K562 (cell line): ENCODE measurements around the gene GOLGB1. TPM values are rescaled to one million over a fixed set of nuclear protein-coding genes. Genes with fewer than 3 reads are reported as not detected.

Experiments
- ATAC-seq: fragments of 200-7000 bp; cut with Tn5 transposase; 3 replicates; pipeline ENCODE4 v1.9.1; 2020; ENCODE audit warnings: moderate library complexity
- BruUV-seq: library from RNA; stranded (reverse); fragments of 400-500 nt; replicated peaks from 2 replicates; lab custom pipeline; 2021; lab: Mats Ljungman, UMichigan
- CTCF ChIA-PET: fragments of 300-600 bp; formaldehyde crosslinking; extraction: SDS; loops from one replicate; lab custom pipeline; 2021; ENCODE audit warnings: low intra/inter-chr PET ratio; lab: Yijun Ruan, JAX
- POLR2A ChIA-PET: fragments of 300-600, 350-650 bp; sonication (Branson Sonifier 250); formaldehyde crosslinking; extraction: SDS; loops from one replicate; lab custom pipeline; 2021; ENCODE audit warnings: antibody characterized with exemption, inconsistent platforms; lab: Yijun Ruan, JAX
- DNase-seq, 4 experiments: peaks; one replicate each; pipeline versions ENCODE4 v3.0.0 to v3.0.0-alpha.2; 2011 to 2018; ENCODE audit warnings: low spot score in 3 of 4, mixed read lengths in 3 of 4; ENCODE audit errors: extremely low read depth in 1 of 4
- FAIRE-seq: peaks from 2 replicates; lab custom pipeline; 2011; peaks lifted over from hg19 to GRCh38; lab: Jason Lieb, UNC
- H2AFZ ChIP-seq: 2 replicates; pipeline ENCODE4 v1.6.0; 2011; ENCODE audit warnings: low read depth, low read length, control low read depth, inconsistent platforms
- H3K27ac ChIP-seq: fragments of 200-600 bp; 3 replicates; pipeline ENCODE4 v1.8.0; 2011; ENCODE audit warnings: low read depth, mild to moderate bottlenecking, control low read depth, inconsistent platforms, low read length, moderate library complexity, mixed read lengths; ENCODE audit errors: extremely low read depth
- H3K27me3 ChIP-seq, 2 experiments: fragments of 300-600 bp in 1 of 2; 2 replicates in 1 of 2; 3 replicates in 1 of 2; pipeline versions ENCODE4 v1.6.0 to v1.8.0; 2011; ENCODE audit warnings: inconsistent platforms in 2 of 2, low read length in 2 of 2, mild to moderate bottlenecking in 1 of 2, mixed read lengths in 1 of 2, moderate library complexity in 1 of 2; ENCODE audit not compliant: control insufficient read depth in 2 of 2, insufficient read depth in 2 of 2
- H3K36me3 ChIP-seq: fragments of 300-600 bp; 3 replicates; pipeline ENCODE4 v1.8.0; 2011; ENCODE audit warnings: mild to moderate bottlenecking, low read length, inconsistent platforms; ENCODE audit not compliant: control insufficient read depth, insufficient read depth
- H3K4me1 ChIP-seq, 2 experiments: fragments of 200-600 bp in 1 of 2; replicated peaks in 1 of 2; 2 replicates in 1 of 2; 3 replicates in 1 of 2; pipeline versions ENCODE4 v1.5.1 to v1.8.0; 2011; ENCODE audit warnings: inconsistent platforms in 2 of 2, low read length in 2 of 2, mild to moderate bottlenecking in 1 of 2, mixed read lengths in 1 of 2, moderate library complexity in 1 of 2; ENCODE audit not compliant: control insufficient read depth in 2 of 2, insufficient read depth in 2 of 2
- H3K4me2 ChIP-seq: 2 replicates; pipeline ENCODE4 v1.6.1; 2011; ENCODE audit warnings: low read length, control low read depth, inconsistent platforms, mixed read lengths; ENCODE audit not compliant: insufficient read depth
- H3K4me3 ChIP-seq: fragments of 200-600 bp; sonication (generic), shearing (Covaris generic); 2 replicates; pipeline ENCODE4 v1.5.1; 2016; ENCODE audit warnings: control low read depth, inconsistent platforms
- H3K79me2 ChIP-seq: fragments of 200-600 bp; 3 replicates; pipeline ENCODE4 v1.8.0; 2011; ENCODE audit warnings: low read length, inconsistent platforms; ENCODE audit not compliant: control insufficient read depth, insufficient read depth
- H3K9ac ChIP-seq, 2 experiments: 2 replicates each; pipeline versions ENCODE4 v1.6.0 to v1.6.1; 2011; ENCODE audit warnings: low read depth in 2 of 2, low read length in 2 of 2, control low read depth in 1 of 2, inconsistent platforms in 1 of 2, mild to moderate bottlenecking in 1 of 2, mixed read lengths in 1 of 2; ENCODE audit not compliant: insufficient read depth in 1 of 2
- H3K9me1 ChIP-seq: one replicate; pipeline ENCODE4 v1.6.0; 2011; ENCODE audit warnings: inconsistent platforms, mild to moderate bottlenecking, low read length, moderate library complexity; ENCODE audit not compliant: control insufficient read depth, insufficient read depth
- H3K9me3 ChIP-seq: replicated peaks from 2 replicates; pipeline ENCODE4 v1.5.1; 2011; ENCODE audit warnings: low read depth, low read length, inconsistent platforms; ENCODE audit not compliant: control insufficient read depth, insufficient read depth
- H4K20me1 ChIP-seq: replicated peaks from 2 replicates; pipeline ENCODE4 v1.6.1; 2011; ENCODE audit warnings: low read length, inconsistent platforms, mixed read lengths; ENCODE audit not compliant: control insufficient read depth, insufficient read depth
- BACH1 ChIP-seq: fragments of 200-800 bp; sonication (Bioruptor generic); IDR thresholded peaks from 2 replicates; pipeline ENCODE4 v1.6.1; 2016; ENCODE audit warnings: missing genetic modification characterization, missing compliant biosample characterization
- ERF ChIP-seq: fragments of 450-650 bp; formaldehyde crosslinking; IDR thresholded peaks from 2 replicates; pipeline ENCODE4 v1.4.0; 2020; ENCODE audit warnings: mild to moderate bottlenecking, mixed read lengths
- ESRRA ChIP-seq: fragments of 450-650 bp; IDR thresholded peaks from 2 replicates; pipeline ENCODE4 v1.6.1; 2014; ENCODE audit warnings: low read depth, mild to moderate bottlenecking, moderate library complexity, borderline replicate concordance
- HNRNPL ChIP-seq: fragments of 200-400 bp; formaldehyde crosslinking; IDR thresholded peaks from 2 replicates; pipeline ENCODE4 v1.6.1; 2017; ENCODE audit warnings: low read depth, mild to moderate bottlenecking, low read length
- HNRNPLL ChIP-seq: fragments of 200-400 bp; formaldehyde crosslinking; IDR thresholded peaks from 2 replicates; pipeline ENCODE4 v1.6.1; 2017; ENCODE audit warnings: low read length, low read depth, mild to moderate bottlenecking; ENCODE audit not compliant: poor library complexity, severe bottlenecking
- KLF10 ChIP-seq: fragments of 250-450 bp; sonication (Bioruptor Pico); IDR thresholded peaks from 2 replicates; pipeline ENCODE4 v1.6.1; 2021; ENCODE audit warnings: matching md5 sums
- MAFF ChIP-seq: IDR thresholded peaks from 2 replicates; pipeline ENCODE4 v1.6.1; 2012; ENCODE audit warnings: low read length, improper control_type of control experiment
- MECOM ChIP-seq: fragments of 250-450 bp; sonication (Bioruptor Pico); IDR thresholded peaks from 2 replicates; pipeline ENCODE4 v1.8.0; 2022; ENCODE audit warnings: inconsistent platforms
- PCBP1 ChIP-seq: fragments of 200-400 bp; formaldehyde crosslinking; IDR thresholded peaks from 2 replicates; pipeline ENCODE4 v1.6.1; 2018; ENCODE audit warnings: mild to moderate bottlenecking, low read depth, low read length; ENCODE audit not compliant: poor library complexity, severe bottlenecking
- POLR2G ChIP-seq: fragments of 200-400 bp; formaldehyde crosslinking; IDR thresholded peaks from 2 replicates; pipeline ENCODE4 v1.6.1; 2017; ENCODE audit warnings: low read depth, mild to moderate bottlenecking, antibody characterized with exemption, low read length, moderate library complexity
- RBM39 ChIP-seq: fragments of 200-400 bp; formaldehyde crosslinking; optimal IDR thresholded peaks from 2 replicates; pipeline ENCODE3; 2018; ENCODE audit warnings: low read depth, low read length
- SMARCC2 ChIP-seq: fragments of 450-650 bp; IDR thresholded peaks from 2 replicates; pipeline ENCODE4 v1.6.1; 2017; ENCODE audit warnings: antibody characterized with exemption, moderate library complexity, mild to moderate bottlenecking, low read depth
- TEAD2 ChIP-seq: fragments of 450-650 bp; IDR thresholded peaks from 2 replicates; pipeline ENCODE4 v1.6.1; 2016; ENCODE audit warnings: missing genetic modification characterization, control low read depth, missing compliant biosample characterization
- XRCC4 ChIP-seq: IDR thresholded peaks from one replicate; pipeline ENCODE4 v1.6.1; 2011; ENCODE audit not compliant: insufficient read depth, insufficient read length; ENCODE audit errors: extremely low read depth
- ZC3H8 ChIP-seq: fragments of 450-650 bp; IDR thresholded peaks from 2 replicates; pipeline ENCODE4 v1.6.1; 2017
- ZNF785 ChIP-seq: fragments of 250-450 bp; sonication (Bioruptor Pico); IDR thresholded peaks from 2 replicates; pipeline ENCODE4 v1.4.0; 2020; ENCODE audit warnings: mild to moderate bottlenecking
- in situ Hi-C: fragments of 300-500 bp; cut with MboI; formaldehyde crosslinking; loops from 4 replicates; pipeline ENCODE4 v1.15.0; 2018; ENCODE audit warnings: inconsistent platforms, mixed read lengths
- intact Hi-C: fragments of 100-400 bp; cut with micrococcal nuclease; formaldehyde crosslinking; loops from 2 replicates; pipeline ENCODE4 v1.14.2; 2022
- polyA plus RNA-seq, 8 experiments: library from polyadenylated mRNA; depleted of rRNA in 4 of 8; stranded (reverse) in 5 of 8; unstranded in 3 of 8; fragments of >200 nt; fragmentation: Nextera tagmentation in 2 of 8; fragmentation: Illumina TruSeq in 1 of 8; extraction: Ambion mirVana in 2 of 8; extraction: Trizol in 1 of 8; gene quantifications; 2 replicates each; pipeline versions ENCODE4 v1.2.1 to v1.2.3, GENCODE V29; 2011 to 2014; ENCODE audit warnings: inconsistent platforms in 1 of 8, missing spikeins in 1 of 8
- total RNA-seq, 7 experiments: library from RNA; depleted of rRNA in 6 of 7; stranded (reverse); fragments of >200 nt in 6 of 7; fragmentation: Illumina TruSeq in 2 of 7; extraction: Trizol in 2 of 7; gene quantifications; 2 replicates each; pipeline versions ENCODE4 v1.2.1 to v1.2.3, GENCODE V29; 2011 to 2021; ENCODE audit warnings: low replicate concordance in 1 of 7
- TF ChIP-seq, protein P1 (sequence below): IDR thresholded peaks from 2 replicates; pipeline ENCODE4 v1.6.1; 2014; ENCODE audit warnings: antibody characterized with exemption
- TF ChIP-seq, protein P2 (sequence below): fragments of 250-450 bp; sonication (Bioruptor Pico); IDR thresholded peaks from 2 replicates; pipeline ENCODE4 v1.9.0; 2021; ENCODE audit warnings: mild to moderate bottlenecking, inconsistent platforms
- TF ChIP-seq, protein P3 (sequence below): fragments of 250-450 bp; sonication (Bioruptor Pico); IDR thresholded peaks from 2 replicates; pipeline ENCODE4 v1.8.0; 2022; ENCODE audit warnings: moderate library complexity, mild to moderate bottlenecking, inconsistent platforms

The GOLGB1 gene
- total and polyA plus RNA-seq, 9 of the 15 experiments (the other 6 are each of a cell fraction or from before 2014, with no cell fraction given), result 4.0 to 16.3 (median 9.7) TPM

DNA sequence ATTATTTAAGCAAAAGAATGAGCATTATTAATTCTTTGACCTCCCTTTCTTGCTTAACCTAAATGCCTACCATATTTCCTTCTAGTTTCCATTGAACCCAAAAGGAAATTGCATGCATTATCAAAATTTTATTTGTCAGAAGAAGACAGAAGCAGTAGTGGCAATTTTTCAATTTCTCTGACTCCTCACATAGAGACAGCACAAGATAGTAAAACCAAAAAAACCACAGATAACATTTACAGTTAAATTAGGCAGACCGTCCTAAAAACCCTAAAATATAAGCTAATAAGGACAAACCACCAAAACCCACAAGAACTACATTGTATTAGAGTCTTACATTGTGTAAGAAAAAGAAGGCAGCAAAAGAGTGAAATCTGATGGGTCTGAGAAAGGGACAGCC lies 27.1 kb downstream of the GOLGB1 start (continued):
- TF ChIP-seq KLF10 (no peak), HNRNPL (no peak)
- TF ChIP-seq, protein P1, sequence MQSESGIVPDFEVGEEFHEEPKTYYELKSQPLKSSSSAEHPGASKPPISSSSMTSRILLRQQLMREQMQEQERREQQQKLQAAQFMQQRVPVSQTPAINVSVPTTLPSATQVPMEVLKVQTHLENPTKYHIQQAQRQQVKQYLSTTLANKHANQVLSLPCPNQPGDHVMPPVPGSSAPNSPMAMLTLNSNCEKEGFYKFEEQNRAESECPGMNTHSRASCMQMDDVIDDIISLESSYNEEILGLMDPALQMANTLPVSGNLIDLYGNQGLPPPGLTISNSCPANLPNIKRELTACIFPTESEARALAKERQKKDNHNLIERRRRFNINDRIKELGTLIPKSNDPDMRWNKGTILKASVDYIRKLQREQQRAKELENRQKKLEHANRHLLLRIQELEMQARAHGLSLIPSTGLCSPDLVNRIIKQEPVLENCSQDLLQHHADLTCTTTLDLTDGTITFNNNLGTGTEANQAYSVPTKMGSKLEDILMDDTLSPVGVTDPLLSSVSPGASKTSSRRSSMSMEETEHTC, result no peak

DNA sequence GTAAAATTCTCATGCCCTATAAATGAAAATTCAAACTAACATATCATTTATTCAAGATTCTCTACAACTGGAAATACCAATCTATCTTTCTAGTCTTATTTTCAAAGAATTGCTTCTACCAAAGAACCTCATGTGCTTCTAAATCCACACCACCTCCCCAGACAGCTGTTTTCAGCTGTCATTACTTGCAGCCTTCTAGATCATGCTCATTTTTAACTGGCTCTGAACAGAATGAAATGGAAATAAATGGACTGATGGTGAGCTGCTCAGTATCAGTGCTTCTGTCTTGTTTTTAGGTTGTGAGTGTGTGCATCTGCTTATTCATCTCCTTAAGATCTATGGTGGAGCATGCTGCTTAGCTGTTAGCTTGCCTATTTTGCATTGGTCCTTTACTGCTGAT lies 29.4 kb downstream of the GOLGB1 start:
- POLR2A ChIA-PET, result interaction anchor here (0.6 kb wide), 1 partner anchor 18 kb away, joined by 3 read pairs; no protein-coding TSS in a partner anchor
- H3K27ac ChIP-seq, result no peak overlapping the region
- no peaks in the 10 kb centered on the region for H4K20me1 ChIP-seq
- CTCF ChIA-PET, result no interaction called here
- DNase-seq (no peak), FAIRE-seq (no peak), ATAC-seq (no peak)
- H3K4me1 ChIP-seq, result no peaks in the 10 kb centered on the region; a peak in 1 of 5 replicates
- no peaks in the 10 kb centered on the region for H3K79me2 ChIP-seq
- intact Hi-C loops (no loop called here), in situ Hi-C loops (no loop called here)
- BruUV-seq, result no TSS peak
- H3K27me3 ChIP-seq, result no peaks in the 10 kb centered on the region
- H3K9me3 ChIP-seq, result no peaks in the 10 kb centered on the region
- no peaks in the 10 kb centered on the region for H3K9me1 ChIP-seq
- no peak overlapping the region for H3K9ac ChIP-seq
- H3K36me3 ChIP-seq, result peaks cover 56% of the 10 kb centered on the region; the same call in 2 of the 3 replicates
- H3K4me2 ChIP-seq, result no peak overlapping the region
- H2AFZ ChIP-seq, result no peak overlapping the region
- no peak overlapping the region for H3K4me3 ChIP-seq
- TF ChIP-seq HNRNPLL (no peak), BACH1 (tag) (no peak), MECOM (no peak), POLR2G (no peak), SMARCC2 (no peak), ZC3H8 (no peak), PCBP1 (no peak), ERF (CRISPR knock-in tag) (no peak), MAFF (no peak), RBM39 (no peak), TEAD2 (tag) (no peak), XRCC4 (no peak), ZNF785 (CRISPR knock-in tag) (no peak), ESRRA (no peak)
- TF ChIP-seq, protein P2, sequence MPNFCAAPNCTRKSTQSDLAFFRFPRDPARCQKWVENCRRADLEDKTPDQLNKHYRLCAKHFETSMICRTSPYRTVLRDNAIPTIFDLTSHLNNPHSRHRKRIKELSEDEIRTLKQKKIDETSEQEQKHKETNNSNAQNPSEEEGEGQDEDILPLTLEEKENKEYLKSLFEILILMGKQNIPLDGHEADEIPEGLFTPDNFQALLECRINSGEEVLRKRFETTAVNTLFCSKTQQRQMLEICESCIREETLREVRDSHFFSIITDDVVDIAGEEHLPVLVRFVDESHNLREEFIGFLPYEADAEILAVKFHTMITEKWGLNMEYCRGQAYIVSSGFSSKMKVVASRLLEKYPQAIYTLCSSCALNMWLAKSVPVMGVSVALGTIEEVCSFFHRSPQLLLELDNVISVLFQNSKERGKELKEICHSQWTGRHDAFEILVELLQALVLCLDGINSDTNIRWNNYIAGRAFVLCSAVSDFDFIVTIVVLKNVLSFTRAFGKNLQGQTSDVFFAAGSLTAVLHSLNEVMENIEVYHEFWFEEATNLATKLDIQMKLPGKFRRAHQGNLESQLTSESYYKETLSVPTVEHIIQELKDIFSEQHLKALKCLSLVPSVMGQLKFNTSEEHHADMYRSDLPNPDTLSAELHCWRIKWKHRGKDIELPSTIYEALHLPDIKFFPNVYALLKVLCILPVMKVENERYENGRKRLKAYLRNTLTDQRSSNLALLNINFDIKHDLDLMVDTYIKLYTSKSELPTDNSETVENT (CRISPR knock-in tag), result no peak
- TF ChIP-seq, protein P3, sequence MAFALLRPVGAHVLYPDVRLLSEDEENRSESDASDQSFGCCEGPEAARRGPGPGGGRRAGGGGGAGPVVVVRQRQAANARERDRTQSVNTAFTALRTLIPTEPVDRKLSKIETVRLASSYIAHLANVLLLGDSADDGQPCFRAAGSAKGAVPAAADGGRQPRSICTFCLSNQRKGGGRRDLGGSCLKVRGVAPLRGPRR, result no peak
